Raji (cell line): ENCODE results near the gene ALKAL2.

ENCODE experiments used
- POLR2A ChIP-seq: IDR thresholded peaks from 2 replicates; pipeline ENCODE4 v1.6.1; 2011; ENCODE audit warnings: low read depth, low read length, control low read depth; ENCODE audit not compliant: insufficient read depth

Gene ALKAL2

DNA sequence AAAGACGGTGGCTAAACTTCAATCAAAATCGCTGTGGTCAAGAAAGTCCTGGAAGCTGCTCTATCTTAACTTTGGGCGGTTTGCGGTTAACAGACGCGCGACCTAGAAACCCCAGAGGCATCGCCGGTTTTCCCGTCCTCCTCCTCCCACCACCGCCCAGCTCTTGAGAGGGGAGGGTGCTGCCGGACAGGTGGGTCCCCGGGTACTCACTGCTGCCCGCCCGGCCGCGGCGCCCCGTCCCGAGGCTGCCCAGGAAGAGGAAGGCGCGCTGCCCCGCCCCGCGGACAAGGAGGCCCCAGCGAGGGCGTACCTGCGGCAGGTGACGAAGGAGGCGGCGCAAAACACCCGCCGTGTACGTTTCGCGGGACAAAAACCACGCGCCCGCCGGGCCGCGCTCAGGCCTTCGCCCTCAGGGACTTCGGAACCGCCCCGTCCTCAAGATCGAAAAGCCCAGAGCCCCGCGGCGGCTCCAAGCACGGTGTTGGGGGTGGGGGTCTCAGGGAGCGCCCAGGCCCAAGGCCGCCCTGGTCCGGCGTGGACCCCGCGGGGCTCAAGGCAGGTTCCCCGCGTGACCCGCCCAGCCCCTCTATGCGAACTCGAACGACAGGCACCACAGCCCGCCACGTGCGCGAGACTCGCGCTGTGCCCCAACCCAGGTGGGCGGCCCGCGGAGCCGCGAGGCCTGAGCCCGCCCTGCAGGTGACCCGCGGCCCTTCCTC, 24.0 kb downstream of the ALKAL2 start, which contains the start of gene SH3YL1:
Gene SH3YL1 (minus strand): TSS at position 259 of the 719 bp plus-strand sequence. CDS start 48 bp downstream, at position 211.
- TF ChIP-seq POLR2A, result no peak

DNA sequence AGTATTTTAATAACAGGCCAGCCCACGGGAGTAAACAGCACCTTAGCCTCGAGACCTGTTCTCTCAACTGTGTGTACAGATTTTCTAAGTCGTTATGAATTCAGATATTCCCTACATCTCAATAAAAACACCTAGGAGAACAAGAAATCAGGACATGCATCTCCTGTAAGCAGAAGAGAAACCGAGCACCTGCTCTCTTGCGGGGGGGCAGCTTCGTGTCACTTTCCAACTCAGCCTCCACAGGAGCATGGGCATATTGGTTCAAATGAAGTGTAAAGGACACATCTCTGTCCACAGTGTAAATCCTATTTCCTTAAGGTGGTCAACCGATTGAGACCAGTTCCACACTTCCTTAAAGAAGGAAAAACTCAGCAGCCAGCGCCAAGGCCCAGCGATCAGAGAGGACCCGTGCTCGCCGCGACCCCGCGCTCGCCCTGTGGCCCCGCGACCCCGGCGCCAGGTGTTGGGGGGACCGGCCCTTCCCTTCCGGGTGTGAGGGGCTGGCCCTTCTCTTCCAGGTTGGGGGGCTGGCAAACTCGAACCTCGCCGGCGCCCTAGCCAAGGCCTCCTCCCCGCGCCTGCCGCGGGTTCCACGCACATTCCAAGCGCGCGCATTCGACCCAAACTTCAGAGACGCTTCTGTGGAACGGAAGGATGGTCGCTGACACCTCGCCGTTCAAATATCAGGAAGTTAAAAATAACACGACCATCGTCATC, 24.7 kb downstream of the ALKAL2 start:
- TF ChIP-seq POLR2A, result no peak

DNA sequence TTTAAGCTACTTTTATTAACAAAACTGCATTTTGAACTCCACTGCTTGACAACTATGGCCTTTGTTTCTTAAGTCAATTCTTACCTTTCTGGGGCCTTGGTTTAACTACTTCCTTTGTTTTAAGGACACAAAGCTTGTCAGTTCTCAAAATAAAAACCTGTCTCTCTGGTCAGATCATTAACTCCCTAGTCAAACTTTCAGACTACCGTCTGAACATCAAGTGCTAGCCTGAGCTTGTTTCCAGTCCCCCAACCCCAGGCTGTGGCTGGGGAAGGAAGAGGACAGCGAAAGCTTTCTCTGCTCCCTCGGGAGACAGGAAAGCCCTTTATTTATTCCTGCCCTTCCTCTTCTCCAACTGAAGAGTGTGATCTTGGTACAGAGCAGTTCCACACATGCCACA, 25.8 kb downstream of the ALKAL2 start:
- TF ChIP-seq POLR2A, result no peak

DNA sequence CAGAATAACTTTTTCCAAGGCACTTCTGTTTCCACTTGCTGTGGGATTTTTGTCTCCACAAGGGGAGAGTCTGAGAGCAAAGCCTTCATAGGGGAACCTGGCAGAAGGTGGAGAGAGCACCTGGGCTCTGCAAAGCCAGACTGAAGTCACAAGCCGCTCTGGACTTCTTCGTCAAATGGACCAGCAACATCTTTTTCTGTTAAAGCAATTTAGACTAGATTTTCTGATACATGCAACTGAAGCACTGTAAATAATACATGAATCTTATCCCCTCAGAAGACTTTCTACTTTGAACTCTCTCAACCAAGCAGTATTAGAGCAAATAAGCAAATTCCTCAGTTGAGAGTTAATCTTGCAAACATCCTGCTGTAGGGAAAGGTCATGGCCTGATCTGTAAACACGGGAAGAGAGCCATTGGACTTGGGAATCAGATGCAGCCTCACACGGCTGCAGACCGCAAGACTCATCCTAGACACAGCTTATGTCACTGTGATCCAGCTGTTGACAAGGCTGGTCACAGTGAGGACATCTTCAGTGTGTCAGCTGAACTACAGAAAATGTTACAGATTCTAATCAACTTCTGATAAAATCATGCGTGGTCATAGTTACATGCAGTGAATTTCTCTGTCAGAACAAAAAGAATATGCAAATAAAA, 27.3 kb downstream of the ALKAL2 start:
- TF ChIP-seq POLR2A, result no peak

DNA sequence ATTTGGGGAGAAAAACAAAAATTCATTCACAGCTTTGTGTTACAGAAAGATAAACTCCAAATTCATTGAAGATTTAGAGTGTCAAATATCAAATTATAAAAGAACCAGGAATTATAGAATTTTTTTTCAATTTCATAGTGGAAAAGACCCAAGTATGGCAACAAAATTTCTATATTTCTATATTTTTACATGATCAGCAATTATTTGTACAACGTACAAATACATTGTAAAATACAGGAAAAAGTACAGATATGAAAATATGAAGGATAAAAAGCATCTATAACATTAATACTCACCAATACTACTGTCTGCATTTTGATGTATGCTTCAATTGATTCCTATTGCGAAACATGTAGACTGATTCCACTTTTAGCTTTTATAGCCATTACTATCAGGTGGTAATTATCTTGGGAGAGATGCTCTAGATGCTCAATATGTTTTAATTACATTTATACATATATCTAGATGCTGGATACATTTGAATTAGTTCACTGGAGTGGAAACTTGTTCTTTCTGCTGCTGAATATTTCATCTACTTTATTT, 28.0 kb downstream of the ALKAL2 start:
- TF ChIP-seq POLR2A, result no peak

DNA sequence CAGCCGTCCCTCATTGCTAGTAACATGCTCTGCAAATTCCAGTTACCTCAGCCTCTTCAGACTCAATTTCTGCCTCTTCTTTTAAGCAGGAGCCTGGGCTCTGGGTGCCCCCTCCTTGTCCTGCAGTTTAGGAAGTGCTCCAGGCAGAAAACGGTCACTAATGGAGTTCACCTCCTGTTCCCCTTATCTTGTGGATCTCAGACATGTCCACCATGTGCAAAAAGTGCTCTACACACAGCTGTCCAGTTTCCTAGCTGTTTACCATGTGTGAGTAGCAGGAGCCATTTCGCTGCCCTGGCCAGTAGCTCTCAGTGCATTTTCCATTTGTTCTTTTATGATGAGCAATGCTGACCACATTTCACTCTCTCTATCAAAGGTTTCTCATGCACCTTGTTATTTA, 29.0 kb downstream of the ALKAL2 start:
- no peak for TF ChIP-seq POLR2A

DNA sequence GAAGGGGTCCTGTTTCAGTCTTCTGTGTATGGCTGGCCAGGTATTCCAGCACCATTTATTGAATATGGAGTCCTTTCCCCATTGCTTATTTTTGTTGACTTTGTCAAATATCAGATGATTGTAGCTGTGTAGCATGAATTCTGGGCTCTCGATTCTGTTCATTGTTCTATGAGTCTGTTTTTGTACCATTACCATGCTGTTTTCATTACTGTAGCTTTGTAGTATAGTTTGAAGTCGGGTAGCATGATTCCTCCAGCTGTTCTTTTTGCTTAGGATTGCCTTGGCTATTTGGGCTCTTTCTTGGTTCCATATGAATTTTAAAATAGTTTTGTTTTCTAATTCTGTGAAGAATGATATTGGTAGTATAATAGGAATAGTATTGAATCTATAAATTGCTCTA, 30.0 kb downstream of the ALKAL2 start:
- TF ChIP-seq POLR2A, result no peak

DNA sequence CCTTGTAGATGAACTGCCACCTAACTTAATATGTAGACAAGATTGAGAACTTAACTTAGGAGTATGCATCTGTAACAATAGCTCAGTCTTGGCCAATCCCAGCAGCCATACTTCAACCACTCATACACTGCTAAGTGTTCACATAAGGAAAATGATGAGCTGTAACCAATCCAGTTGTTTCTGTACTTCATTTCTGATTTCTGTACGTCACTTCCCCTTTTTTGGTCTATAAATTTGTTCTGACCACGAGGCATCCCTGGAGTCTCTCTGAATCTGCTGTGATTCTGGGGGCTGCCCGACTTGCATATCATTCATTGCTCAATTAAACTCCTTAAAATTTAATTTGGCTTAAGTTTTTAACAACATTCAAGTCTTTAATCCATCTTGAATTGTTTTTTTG, 30.5 kb downstream of the ALKAL2 start:
- no peak for TF ChIP-seq POLR2A

DNA sequence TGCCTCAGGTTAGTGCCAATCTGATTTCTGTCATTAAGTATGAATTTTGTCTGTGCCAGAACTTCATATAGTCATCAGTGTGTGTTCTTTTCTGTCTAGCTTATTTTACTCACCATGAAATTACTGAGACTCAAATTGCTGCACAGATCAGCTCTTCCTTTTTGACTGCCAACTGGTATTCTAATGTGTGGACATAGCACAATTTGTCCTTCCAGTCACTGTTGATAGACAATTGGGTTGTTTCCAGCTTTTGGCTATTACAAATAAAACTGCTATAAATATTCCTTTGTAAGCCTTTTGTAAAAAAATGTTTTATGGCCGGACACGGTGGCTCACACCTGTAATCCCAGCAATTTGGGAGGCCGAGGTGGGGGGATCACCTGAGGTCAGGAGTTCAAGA, 31.8 kb downstream of the ALKAL2 start:
- no peak for TF ChIP-seq POLR2A

DNA sequence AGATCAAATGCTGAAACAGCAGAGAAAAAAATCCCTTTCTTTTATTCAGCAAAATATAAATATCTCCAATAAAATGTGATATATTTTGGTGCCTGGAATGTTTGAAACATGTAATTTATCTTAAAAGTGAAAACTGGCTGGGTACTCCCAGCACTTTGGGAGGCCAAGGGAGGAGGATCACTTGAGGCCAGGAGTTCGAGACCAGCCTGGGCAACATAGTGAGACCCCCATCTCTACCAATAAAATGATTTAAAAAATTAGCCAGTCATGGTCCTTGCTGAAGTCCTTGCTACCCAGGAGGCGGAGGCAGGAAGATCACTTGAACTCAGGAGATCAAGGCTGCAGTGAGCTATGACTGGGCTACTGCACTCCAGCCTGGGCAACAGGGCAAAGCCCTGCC, 32.7 kb downstream of the ALKAL2 start:
- no peak for TF ChIP-seq POLR2A

DNA sequence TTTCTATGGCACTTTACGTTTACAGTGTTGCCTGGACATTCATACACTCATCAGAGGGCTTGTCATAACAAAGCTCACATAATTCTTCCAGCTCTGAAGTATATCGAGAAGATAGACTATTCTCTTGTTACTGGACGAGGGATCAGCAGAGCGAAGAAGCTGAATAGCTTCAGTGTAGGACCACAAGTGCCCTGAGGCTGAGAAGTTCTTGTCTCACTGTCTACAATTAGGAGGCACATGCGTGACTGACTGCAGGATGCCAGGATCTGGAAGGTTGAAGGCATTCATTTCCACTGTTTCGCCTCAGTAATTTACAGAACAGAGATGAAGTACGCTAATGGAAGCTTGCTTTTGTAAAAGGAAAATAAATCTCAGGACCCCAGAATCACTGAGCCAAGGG, 33.6 kb downstream of the ALKAL2 start:
- no peak for TF ChIP-seq POLR2A

DNA sequence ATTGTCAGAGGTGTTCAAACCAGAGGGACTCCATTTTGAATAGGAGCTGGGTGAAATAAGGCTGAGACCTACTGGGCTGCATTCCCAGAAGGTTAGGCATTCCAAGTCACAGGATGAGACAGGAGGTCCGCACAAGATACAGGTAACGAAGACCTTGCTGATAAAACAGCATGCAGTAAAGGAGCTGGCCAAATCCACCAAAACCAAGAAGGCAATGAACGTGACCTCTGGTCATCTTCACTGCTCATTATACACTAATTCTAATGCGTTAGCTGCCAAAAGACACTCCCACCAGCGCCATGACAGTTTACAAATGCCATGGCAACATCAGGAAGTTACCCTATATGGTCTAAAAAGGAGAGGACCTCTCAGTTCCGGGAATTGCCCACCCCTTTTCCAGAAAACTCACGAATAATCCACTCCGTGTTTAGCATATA, 34.7 kb downstream of the ALKAL2 start:
- no peak for TF ChIP-seq POLR2A

DNA sequence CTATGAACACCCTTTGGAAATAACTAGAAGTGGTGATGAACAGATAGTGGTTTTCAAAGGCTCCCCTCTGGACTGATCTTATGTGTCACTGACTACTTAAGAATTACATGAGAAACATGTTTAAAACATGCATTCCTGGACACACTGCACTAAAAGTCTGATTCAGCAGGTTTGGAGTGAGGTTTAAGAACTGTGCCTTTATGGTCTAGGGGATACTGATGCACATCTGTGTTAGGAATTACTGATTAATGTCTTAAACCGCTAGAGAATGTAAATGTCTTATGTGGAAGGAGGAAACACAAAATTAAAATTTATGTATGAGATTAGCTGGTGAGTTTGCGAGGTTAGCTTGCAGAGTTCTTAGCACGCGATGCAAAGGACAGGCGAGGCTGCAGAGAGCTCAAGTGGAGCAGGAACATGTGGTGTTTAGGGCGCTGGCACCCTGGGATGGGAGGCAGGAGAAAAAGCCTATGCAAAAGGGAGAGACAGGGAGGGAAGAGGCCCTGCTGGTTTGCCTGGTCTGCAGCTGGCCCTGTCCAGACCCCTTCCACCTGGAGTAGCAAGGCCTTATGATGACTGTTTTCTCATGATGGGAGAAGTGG, 35.8 kb downstream of the ALKAL2 start:
- no peak for TF ChIP-seq POLR2A

DNA sequence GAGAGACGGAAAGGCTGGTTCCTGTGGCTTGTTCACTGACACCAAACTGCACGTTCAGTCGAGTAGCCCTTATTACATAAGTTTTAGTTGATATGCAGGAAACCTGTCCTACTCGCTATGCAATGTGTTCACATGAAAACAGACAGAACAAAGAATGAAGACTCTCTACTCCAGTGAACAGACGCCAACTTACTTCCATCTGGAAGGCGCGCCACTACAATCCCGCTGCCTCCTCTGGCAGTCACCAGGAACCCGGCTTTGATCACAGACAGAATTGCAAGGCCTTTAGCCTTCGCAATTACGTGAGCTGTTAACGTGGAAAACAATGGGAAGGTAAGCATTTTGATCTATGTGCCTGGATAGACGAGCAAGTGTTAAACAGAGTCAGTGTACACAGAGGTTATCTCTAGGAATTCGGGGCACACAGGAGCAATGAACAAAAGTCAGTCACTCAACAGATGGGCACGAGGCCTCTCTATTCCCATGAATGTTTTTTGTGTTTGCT, 38.3 kb downstream of the ALKAL2 start:
- TF ChIP-seq POLR2A, result no peak

DNA sequence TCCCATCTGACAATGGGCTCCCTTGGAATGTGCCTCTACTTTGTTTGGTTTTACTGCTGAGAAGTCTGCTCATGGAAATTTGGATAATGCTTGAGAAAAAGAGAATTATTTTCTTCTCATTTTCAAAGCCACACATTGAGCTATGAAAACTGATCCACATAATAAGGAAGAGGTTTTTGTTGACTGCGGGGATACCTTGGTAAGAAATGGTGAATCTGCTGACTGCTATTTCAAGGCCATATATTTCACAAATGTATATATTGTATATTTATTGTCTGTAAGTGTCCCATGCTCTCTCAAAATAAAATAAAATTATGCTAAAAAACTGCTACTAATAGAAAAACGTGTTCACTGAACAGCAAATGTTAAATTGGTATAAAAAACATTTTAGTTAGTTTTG, 39.2 kb downstream of the ALKAL2 start:
- TF ChIP-seq POLR2A, result no peak

DNA sequence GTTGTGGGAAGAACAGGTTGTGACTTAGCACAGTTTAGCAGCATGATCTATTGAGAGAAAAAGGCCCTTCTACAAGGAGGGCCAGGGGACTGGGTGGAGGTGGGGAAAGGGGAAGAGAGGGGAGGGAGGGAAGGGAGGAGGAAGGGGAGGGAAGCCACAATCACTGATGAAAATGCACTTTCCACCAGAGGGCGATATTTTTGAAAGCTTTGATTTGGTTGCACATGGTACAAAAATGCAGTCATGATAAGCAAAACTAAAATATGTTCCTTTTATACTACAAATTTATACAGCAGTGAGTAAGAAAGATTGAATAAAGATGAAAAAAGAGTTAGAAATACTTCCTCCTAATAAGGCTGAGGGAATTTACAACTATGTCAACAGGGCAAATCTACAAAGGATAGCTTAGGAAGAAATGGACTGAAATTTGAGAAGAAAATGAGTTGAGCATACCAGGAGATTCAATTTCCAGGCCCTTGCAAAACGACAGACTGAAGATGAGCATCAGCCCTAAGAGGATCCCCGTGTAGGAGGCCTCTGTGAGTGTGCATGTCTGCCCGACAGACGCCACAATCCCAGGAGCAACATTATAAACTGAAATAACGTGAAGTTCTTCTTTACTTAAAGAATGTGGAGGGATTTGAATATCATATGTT, 41.3 kb downstream of the ALKAL2 start:
- TF ChIP-seq POLR2A, result no peak
